GM23338 (cell line): ENCODE measurements around the gene KRT6A.

Experiments used
- CREB1 ChIP-seq: fragments of 250-450 bp; sonication (Bioruptor Pico); IDR thresholded peaks from 2 replicates; pipeline ENCODE4 v1.5.0; 2020; ENCODE audit warnings: low read depth, mild to moderate bottlenecking, moderate library complexity
- EZH2 ChIP-seq: fragments of 200-600 bp; sonication (generic); IDR thresholded peaks from one replicate; pipeline ENCODE4 v1.8.0; 2017; ENCODE audit warnings: antibody characterized with exemption, mild to moderate bottlenecking, low read depth; ENCODE audit not compliant: unreplicated experiment
- EZH2phosphoT487 ChIP-seq: fragments of 200-600 bp; sonication (generic); IDR thresholded peaks from one replicate; pipeline ENCODE4 v1.8.1; 2018; ENCODE audit warnings: antibody characterized with exemption; ENCODE audit not compliant: unreplicated experiment
- JUNB ChIP-seq: IDR thresholded peaks from one replicate; pipeline ENCODE4 v1.6.1; 2016; ENCODE audit warnings: antibody characterized with exemption; ENCODE audit not compliant: unreplicated experiment
- NANOG ChIP-seq: IDR thresholded peaks from 2 replicates; pipeline ENCODE4 v1.6.1; 2016; ENCODE audit warnings: antibody characterized with exemption, borderline replicate concordance
- POLR2AphosphoS5 ChIP-seq: IDR thresholded peaks from 2 replicates; pipeline ENCODE4 v1.6.1; 2016; ENCODE audit warnings: antibody characterized with exemption, low read depth
- ZNF114 ChIP-seq: fragments of 250-450 bp; sonication (Bioruptor Pico); IDR thresholded peaks from 2 replicates; pipeline ENCODE4 v1.5.0; 2020; ENCODE audit warnings: mild to moderate bottlenecking, moderate library complexity
- TF ChIP-seq, protein P1 (sequence below), 2 experiments: fragments of 200-600 bp in 1 of 2; sonication (generic) in 1 of 2; conservative IDR thresholded peaks; 2 replicates each; pipeline versions ENCODE4 v1.5.1 to v1.6.1; 2016 to 2017; ENCODE audit warnings: antibody characterized with exemption in 2 of 2, low read depth in 2 of 2, mild to moderate bottlenecking in 2 of 2, moderate library complexity in 1 of 2
- TF ChIP-seq, protein P2 (sequence below): IDR thresholded peaks from one replicate; pipeline ENCODE4 v1.6.1; 2018; ENCODE audit warnings: antibody characterized with exemption; ENCODE audit not compliant: unreplicated experiment
- TF ChIP-seq, protein P3 (sequence below): IDR thresholded peaks from 2 replicates; pipeline ENCODE4 v1.6.1; 2016; ENCODE audit warnings: antibody characterized with exemption
- TF ChIP-seq, protein P4 (sequence below): fragments of 250-450 bp; sonication (Bioruptor Pico); IDR thresholded peaks from 2 replicates; pipeline ENCODE4 v1.5.0; 2020; ENCODE audit warnings: mild to moderate bottlenecking, moderate library complexity

DNA sequence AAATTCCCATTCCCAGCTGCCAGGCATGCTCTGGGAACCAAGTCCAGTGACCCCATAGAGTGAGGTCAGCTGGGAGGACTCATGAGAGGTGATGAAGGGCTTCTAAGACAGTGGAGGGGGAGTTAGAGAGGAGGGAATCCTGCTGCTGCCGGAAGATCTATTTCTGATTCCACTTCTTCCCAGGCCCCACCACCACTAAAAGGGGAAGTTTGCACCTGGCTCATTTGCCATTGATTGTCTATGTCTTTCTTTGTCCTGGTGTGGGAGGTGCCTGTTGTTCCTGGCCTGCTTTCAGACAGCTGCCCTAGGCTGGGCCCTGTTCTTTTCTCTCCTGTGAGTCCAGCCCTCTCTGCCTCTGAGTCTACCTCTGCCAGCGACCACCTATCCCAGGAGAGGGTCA, 3.0 kb upstream of the KRT6A start:
- TF ChIP-seq, protein P1, sequence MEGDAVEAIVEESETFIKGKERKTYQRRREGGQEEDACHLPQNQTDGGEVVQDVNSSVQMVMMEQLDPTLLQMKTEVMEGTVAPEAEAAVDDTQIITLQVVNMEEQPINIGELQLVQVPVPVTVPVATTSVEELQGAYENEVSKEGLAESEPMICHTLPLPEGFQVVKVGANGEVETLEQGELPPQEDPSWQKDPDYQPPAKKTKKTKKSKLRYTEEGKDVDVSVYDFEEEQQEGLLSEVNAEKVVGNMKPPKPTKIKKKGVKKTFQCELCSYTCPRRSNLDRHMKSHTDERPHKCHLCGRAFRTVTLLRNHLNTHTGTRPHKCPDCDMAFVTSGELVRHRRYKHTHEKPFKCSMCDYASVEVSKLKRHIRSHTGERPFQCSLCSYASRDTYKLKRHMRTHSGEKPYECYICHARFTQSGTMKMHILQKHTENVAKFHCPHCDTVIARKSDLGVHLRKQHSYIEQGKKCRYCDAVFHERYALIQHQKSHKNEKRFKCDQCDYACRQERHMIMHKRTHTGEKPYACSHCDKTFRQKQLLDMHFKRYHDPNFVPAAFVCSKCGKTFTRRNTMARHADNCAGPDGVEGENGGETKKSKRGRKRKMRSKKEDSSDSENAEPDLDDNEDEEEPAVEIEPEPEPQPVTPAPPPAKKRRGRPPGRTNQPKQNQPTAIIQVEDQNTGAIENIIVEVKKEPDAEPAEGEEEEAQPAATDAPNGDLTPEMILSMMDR (conservative IDR thresholded peaks at IDR 0.05; ENCODE audit: low read depth in 2 of 2), result no peak
- TF ChIP-seq EZH2phosphoT487 (no peak), CREB1 (CRISPR knock-in tag) (no peak), POLR2AphosphoS5 (no peak), EZH2 (no peak), JUNB (no peak), NANOG (no peak), ZNF114 (no peak)
- TF ChIP-seq, protein P2, sequence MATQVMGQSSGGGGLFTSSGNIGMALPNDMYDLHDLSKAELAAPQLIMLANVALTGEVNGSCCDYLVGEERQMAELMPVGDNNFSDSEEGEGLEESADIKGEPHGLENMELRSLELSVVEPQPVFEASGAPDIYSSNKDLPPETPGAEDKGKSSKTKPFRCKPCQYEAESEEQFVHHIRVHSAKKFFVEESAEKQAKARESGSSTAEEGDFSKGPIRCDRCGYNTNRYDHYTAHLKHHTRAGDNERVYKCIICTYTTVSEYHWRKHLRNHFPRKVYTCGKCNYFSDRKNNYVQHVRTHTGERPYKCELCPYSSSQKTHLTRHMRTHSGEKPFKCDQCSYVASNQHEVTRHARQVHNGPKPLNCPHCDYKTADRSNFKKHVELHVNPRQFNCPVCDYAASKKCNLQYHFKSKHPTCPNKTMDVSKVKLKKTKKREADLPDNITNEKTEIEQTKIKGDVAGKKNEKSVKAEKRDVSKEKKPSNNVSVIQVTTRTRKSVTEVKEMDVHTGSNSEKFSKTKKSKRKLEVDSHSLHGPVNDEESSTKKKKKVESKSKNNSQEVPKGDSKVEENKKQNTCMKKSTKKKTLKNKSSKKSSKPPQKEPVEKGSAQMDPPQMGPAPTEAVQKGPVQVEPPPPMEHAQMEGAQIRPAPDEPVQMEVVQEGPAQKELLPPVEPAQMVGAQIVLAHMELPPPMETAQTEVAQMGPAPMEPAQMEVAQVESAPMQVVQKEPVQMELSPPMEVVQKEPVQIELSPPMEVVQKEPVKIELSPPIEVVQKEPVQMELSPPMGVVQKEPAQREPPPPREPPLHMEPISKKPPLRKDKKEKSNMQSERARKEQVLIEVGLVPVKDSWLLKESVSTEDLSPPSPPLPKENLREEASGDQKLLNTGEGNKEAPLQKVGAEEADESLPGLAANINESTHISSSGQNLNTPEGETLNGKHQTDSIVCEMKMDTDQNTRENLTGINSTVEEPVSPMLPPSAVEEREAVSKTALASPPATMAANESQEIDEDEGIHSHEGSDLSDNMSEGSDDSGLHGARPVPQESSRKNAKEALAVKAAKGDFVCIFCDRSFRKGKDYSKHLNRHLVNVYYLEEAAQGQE, result no peak
- TF ChIP-seq, protein P3, sequence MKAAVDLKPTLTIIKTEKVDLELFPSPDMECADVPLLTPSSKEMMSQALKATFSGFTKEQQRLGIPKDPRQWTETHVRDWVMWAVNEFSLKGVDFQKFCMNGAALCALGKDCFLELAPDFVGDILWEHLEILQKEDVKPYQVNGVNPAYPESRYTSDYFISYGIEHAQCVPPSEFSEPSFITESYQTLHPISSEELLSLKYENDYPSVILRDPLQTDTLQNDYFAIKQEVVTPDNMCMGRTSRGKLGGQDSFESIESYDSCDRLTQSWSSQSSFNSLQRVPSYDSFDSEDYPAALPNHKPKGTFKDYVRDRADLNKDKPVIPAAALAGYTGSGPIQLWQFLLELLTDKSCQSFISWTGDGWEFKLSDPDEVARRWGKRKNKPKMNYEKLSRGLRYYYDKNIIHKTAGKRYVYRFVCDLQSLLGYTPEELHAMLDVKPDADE, result no peak
- TF ChIP-seq, protein P4, sequence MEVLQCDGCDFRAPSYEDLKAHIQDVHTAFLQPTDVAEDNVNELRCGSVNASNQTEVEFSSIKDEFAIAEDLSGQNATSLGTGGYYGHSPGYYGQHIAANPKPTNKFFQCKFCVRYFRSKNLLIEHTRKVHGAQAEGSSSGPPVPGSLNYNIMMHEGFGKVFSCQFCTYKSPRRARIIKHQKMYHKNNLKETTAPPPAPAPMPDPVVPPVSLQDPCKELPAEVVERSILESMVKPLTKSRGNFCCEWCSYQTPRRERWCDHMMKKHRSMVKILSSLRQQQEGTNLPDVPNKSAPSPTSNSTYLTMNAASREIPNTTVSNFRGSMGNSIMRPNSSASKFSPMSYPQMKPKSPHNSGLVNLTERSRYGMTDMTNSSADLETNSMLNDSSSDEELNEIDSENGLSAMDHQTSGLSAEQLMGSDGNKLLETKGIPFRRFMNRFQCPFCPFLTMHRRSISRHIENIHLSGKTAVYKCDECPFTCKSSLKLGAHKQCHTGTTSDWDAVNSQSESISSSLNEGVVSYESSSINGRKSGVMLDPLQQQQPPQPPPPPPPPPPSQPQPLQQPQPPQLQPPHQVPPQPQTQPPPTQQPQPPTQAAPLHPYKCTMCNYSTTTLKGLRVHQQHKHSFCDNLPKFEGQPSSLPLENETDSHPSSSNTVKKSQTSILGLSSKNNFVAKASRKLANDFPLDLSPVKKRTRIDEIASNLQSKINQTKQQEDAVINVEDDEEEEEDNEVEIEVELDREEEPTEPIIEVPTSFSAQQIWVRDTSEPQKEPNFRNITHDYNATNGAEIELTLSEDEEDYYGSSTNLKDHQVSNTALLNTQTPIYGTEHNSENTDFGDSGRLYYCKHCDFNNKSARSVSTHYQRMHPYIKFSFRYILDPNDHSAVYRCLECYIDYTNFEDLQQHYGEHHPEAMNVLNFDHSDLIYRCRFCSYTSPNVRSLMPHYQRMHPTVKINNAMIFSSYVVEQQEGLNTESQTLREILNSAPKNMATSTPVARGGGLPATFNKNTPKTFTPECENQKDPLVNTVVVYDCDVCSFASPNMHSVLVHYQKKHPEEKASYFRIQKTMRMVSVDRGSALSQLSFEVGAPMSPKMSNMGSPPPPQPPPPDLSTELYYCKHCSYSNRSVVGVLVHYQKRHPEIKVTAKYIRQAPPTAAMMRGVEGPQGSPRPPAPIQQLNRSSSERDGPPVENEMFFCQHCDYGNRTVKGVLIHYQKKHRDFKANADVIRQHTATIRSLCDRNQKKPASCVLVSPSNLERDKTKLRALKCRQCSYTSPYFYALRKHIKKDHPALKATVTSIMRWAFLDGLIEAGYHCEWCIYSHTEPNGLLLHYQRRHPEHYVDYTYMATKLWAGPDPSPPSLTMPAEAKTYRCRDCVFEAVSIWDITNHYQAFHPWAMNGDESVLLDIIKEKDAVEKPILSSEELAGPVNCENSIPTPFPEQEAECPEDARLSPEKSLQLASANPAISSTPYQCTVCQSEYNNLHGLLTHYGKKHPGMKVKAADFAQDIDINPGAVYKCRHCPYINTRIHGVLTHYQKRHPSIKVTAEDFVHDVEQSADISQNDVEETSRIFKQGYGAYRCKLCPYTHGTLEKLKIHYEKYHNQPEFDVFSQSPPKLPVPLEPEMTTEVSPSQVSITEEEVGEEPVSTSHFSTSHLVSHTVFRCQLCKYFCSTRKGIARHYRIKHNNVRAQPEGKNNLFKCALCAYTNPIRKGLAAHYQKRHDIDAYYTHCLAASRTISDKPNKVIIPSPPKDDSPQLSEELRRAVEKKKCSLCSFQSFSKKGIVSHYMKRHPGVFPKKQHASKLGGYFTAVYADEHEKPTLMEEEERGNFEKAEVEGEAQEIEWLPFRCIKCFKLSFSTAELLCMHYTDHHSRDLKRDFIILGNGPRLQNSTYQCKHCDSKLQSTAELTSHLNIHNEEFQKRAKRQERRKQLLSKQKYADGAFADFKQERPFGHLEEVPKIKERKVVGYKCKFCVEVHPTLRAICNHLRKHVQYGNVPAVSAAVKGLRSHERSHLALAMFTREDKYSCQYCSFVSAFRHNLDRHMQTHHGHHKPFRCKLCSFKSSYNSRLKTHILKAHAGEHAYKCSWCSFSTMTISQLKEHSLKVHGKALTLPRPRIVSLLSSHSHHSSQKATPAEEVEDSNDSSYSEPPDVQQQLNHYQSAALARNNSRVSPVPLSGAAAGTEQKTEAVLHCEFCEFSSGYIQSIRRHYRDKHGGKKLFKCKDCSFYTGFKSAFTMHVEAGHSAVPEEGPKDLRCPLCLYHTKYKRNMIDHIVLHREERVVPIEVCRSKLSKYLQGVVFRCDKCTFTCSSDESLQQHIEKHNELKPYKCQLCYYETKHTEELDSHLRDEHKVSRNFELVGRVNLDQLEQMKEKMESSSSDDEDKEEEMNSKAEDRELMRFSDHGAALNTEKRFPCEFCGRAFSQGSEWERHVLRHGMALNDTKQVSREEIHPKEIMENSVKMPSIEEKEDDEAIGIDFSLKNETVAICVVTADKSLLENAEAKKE (CRISPR knock-in tag), result no peak
